GM18867 (cell line): ENCODE results near the gene CALD1.

ENCODE experiments used
- ATAC-seq: cut with Tn5 transposase; IDR thresholded peaks from one replicate; pipeline ENCODE4 v1.9.1; 2021; ENCODE audit warnings: mild to moderate bottlenecking, moderate library complexity; ENCODE audit not compliant: unreplicated experiment

Gene CALD1

DNA sequence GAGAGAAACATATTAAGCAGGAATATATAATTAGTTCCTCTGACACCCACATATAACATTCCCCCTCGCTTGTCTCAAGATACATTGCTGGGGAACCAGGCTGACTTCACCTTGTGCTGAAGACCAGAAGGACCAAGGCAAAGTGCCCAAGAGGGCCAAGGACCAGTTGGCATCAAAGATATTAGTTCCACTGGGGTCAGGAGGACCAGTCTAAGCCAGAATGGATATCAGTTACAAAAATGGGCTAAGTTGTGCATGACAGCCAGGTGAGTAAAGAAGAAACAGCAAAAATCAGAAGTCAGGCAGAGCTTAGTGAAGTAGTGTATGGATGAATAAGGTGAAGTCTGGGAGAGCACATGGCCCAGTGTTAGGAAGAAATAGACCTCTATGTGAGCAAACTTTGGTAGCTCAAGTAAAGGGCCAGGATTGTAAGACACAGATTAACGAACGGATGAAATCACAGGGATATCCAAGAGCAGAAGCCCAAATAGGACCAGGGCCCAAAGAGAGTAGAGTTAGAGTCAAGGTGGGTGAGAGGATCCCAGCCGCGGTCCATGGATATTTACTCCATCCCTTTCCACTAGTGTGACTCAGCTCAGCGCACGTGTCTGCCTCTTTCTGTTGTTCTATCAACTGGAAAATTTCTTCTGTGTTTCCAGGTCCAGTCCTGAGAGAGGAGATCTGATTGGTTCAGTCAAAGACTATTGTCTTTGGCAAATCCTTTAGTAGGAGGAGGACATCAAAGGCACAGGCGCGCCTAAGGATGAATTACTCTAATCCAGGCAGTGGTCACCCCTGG is 5.0 kb downstream of the CALD1 start:
- no peak for ATAC-seq

DNA sequence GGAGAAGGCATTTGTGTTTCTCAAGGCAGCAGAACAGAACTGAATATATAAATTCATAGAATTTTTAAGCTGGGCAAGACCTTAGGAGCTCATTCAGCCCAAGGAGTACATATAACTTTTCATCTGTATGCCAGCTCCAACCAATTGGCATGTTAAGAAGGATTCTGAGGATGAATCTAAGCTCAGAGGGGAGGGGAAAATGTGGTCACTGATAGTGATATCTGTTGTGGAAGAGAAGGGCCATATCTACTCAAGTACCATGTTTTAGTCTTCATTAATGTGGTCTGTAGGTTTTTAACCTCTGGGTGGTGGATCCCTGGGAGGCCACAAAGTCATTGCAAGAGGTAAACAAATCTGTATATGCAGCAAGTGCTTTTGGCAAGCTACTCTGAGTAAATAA is 6.4 kb downstream of the CALD1 start:
- no peak for ATAC-seq

DNA sequence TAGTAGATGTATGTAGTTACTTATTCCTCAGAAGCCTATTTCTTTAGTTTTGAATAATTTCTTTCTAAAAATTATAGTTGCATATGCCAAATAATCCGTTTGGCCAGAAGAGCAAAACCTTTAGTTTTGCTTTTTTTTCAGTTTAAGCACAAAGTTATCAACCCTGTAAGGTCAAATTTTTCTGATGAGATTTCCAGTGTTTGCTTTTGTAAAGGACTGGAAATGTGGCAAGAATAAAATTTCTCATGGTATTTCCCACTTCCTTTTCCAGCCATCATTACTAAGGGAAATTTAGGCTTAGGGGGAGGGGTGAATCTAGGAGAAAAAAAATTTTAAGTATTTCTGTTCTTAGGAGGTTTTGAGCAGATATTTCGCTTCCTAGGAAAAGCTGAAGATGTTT is 7.6 kb downstream of the CALD1 start:
- no peak for ATAC-seq

DNA sequence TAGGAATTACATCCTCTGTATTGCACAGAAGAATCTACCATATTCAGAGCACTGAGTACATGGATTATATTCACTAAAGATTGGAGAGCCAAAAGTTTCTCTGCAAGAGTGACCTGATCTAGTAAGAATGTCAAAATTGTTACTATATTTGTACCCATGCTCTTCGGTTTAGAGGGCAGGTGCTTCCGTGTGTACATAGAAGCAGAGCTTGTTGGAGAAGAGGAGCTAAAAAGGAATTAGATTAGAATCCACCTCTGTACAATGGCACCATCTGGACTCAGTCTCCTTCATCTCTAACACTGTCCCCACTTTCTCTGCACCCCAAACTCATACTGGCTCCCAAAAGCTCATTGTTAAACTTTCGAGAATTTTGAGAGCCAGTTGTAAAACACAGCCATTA is 8.3 kb downstream of the CALD1 start:
- ATAC-seq, result no peak

DNA sequence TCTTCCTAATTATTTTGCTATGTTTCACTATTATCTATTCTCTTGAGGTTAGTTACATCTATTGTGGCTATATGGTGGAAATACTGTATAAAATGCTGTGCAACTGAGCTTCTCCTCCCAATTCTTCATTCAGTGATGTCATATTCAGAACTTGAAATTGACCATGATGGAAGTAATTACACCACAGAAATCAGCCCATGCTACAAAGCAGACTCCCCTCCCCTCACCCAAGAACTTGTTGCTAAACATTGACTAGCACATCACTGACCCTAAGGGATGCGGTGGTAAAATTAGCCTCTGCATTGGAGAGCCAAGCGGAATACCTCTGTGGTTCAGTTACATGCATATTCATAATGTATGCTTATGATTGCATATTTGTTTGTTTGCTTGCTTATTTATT is 8.8 kb downstream of the CALD1 start:
- no peak for ATAC-seq

DNA sequence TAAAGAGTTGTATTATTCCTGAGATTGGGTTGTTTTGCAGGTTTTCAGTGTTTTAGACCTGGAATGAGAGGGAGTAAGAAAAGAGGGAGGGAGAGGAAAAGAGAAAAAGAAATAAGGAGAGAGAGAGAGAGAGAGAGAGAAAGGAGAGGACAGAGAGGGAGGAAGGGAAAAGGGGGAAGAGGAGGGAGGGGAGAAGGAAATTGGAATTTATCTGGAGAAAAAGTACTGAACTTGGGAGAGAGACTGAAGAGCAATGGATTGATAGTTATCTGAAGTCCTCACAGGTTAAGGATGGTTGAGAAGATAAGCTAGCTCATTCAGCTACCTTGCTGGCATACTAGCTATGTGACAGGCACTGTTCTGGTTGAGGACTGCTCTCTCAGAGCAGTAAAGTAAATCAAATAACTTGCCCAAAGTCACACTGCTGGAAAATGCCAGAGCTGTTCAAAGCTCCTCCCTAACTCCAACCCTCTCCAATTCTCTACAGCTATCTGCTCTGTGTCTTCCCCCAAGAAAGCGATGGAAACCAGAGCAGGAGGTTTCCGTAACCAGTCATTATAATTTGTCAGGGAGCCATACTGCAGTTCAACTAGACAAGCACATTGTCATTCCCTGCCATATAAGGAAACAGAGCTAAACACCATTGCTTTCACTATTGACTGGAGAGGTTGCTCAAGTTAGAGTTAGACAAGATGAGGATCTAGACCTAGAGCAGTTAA is 10.7 kb downstream of the CALD1 start:
- no peak for ATAC-seq

DNA sequence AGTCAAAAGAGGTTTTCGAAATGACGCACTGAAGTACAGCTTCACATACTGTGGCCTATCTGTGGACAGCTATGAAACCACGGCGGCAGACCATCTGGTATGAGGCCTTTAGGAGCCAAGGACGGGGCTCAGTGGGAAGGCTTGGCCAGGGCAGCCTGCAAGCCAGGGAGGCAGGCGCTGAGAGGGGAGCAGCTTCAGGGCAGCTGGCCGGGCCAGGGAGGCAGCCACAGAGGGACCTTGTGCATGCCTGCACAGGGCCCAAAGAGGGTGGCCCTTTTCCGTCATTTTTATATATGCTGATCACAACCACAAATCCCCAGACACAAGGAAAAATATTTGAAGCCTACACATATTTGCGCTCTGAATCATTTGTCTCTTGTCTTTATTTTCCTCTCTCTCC is 13.5 kb downstream of the CALD1 start:
- no peak for ATAC-seq

DNA sequence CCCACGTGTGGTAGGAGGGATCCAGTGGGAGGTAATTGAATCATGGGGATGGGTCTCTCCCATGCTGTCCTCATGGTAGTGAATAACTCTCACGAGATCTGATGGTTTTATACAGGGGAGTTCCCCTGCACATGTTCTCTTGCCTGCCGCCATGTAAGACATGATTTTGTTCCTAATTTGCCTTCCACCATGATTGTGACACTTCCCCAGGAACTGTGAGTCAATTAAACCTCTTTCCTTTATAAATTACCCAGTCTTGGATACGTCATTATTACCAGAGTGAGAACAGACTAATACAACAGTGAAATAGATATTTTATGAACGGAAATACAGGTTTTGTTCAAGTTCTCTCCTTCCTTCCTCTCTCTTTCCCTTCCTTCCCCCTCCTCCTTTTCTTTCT is 15.8 kb downstream of the CALD1 start:
- ATAC-seq, result no peak

DNA sequence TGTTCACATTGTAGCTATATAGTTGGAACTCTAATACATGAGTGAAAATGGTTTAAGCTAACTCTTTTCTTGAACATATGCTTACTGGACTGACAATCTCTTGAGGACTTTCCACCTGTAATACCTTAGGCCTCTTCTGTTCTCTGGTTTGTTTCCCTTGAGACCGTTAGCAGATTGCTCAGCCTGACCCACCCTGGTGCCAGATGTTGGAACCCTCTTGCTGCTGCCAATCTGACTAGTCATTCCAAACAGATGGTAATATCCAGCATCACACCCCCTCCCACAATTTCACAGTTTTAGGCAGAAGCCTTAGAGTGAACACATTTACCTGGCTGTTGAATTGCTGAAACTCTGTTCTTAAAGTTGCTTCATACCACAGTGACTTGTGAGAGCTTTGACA is 18.7 kb downstream of the CALD1 start:
- ATAC-seq, result no peak

DNA sequence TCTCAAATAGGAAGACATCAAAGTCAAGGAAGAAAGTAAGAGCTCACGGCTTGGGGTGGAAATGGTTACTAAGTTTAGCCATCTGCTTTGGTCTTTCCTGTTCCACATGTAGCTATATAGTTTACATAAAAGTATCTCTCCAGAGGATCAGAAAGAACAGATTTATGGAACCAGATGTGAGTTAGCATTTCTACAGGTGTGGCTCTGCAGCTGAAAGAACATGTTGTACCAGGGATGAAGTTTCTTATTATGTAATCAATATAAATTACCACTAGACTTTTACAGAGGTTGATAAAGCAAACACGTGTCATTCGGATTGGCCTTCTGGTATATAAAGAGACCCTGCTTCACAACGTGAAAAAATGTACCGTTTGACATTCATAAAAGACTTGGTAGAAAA is 19.9 kb downstream of the CALD1 start:
- ATAC-seq, result no peak

DNA sequence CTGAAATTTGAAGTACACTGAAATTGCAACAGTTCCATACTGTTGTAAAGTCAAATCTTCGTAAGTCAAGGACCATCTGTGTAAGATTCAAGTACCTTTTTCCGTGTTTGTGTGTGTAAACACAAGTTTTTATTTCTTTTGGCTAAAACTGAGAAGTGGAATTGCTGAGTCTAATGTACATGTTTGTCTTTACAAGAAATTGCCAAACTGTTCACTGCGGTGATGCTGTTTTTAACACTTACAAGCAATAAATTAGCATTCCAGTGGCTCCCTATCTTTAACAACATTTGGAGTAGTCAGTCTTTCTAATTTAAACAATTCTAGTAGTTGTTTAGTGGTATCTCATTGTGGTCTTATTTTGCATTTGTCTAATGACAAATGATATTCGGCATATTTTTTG is 23.3 kb downstream of the CALD1 start:
- no peak for ATAC-seq

DNA sequence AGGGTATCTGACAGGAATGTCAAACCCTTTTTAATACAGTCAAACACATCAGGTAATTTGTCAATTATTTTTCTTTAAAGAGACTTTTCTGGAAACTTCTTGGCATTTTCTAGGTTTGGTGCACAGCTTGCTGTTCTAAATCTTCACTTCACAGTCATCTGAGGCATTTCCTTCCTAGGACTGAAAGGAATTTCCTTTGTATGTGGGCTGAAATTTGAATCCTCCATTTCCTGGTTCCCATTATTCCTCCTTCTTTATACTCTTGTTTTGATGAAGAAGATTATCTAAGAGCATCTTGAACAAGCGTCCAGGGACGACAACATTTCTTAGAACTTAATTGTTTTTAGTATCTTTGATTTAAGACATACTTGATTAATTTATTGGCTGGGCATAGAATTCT is 24.9 kb downstream of the CALD1 start:
- ATAC-seq, result no peak

DNA sequence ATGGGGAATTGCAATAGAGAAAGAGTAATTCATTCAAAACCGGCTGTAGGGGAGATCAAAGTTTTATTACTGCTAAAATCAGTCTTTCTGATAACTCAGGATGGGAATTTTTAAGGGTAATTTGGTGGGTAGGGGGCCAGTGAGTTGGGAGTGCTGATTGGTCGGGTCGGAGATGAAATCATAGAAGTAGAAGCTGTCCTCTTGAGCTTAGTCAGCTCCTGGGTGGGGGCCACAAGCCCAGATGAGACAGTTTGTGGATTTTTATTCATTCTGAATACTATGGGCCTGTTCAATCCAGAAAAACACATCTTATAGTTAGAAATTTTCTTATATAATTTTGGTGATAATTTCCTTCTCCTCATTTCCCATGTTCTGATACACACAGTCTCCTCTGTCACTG is 25.4 kb downstream of the CALD1 start:
- no peak for ATAC-seq

DNA sequence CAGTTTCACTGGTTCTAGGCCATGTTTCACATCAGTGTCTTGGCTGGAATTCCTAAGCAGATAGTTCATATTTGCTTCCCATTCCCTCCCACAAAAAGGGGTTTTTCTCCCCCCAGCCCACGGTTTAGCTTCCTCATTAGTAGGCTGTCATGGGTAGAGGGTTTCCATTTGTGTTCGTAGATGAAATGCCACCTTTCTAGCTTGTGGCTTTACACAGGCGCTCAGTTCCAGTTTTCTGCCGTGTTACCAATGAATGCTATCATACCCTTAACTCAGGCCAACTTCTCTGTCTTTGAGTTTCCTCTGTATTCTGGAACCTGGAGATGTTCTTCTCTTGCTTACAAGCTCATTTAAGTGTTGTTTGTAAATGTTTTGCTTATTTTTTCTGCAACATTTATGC is 26.8 kb downstream of the CALD1 start:
- ATAC-seq, result no peak

DNA sequence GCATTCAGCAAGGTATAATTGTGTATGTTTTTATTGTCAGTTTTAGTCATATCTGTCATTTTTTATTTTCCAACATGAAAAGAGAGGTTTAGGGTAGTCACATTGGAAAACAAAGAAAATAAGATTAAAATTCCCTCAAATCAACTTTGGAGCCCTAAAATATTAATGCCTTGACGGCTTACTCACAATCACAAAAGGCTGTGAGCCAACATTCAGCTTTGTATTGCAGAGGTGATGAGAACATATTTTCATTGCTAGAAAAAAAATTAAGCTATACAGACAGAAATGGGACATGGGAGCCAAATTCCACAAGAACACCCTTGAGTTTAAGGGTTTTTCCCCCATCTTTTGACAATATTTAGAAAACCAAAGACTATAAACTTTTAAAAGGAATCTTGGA is 30.2 kb downstream of the CALD1 start:
- no peak for ATAC-seq

DNA sequence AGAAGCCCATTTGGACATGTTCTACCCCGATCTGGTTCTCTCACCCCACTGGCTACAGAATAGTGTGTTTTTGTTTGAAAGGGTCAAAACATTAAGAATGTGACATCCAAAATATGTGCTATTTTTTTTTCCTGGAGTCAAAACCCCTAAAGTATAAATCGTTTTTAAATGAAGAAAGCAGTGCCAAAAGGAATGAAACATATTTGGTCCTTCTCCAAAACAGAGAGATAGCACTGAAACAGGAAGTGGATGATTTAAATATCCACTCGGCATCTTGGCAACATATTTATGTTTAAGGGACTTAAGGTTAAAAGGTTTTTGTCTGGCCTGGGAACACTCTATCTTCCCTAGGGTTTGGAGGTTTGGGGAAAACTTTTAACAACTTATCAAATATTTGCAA is 32.3 kb downstream of the CALD1 start:
- ATAC-seq, result no peak

DNA sequence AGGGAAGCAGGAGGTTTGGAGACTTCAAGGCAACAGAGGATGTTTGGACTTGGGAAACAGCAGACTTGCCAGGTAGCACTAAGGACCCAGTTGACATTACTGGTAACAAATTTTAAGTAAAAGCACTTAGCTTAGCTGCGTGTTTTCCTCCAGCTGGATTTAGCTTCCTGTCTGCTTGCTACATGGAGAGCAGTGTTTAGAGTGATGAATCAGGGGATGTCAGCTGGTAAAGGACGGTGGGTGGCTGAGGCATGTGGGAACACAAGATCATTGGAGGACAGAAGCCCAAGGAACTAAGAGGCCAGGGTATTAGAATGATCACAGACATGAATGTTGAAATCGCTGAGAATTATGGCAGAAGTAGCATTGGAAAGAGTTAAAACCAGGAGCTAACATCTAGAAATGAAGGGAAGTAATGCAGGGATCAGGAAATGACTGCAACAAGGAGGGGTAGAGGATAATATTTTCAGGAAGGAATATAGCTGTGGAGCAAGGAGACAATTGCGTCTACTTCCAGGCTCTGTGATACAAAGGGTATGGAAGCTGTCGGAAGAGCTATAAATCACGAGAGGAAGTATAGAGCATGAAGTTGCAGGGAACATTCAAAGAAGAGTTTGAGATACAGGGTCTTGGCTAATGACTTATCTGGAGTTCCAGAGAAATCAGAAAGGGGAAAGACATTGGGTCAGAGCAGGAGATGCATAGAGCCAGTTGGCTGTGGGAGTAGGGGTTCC is 34.4 kb downstream of the CALD1 start:
- ATAC-seq, result no peak

DNA sequence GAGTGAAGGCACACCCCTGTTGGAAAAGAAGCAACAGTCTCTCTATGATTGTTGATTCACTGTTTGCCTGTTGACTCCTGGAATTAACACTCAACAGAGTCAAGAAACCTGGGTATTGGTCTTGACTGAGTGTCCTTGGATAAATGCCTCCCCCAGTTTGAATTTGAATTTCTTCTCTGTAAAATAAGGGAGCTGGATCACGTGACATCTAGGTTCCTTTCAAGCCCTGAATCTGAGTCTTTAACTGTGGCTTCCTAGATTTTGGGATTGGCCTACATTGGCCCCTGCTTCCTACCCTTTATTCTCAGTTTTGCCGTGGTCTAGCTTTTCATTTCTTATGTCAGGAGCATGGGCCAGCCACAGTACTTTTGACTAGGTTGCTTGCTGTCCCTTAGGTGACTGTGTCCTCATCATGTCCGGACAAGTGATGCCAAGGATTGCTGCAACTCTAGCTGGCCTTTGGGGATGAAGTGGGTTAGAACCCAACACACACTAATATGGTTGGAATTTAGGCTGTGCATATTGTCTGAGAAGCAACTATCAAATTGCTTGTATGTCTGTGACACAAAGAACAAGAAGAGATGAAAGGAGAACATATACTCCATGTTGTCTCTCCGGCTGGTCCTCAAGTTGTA is 35.4 kb downstream of the CALD1 start:
- no peak for ATAC-seq

DNA sequence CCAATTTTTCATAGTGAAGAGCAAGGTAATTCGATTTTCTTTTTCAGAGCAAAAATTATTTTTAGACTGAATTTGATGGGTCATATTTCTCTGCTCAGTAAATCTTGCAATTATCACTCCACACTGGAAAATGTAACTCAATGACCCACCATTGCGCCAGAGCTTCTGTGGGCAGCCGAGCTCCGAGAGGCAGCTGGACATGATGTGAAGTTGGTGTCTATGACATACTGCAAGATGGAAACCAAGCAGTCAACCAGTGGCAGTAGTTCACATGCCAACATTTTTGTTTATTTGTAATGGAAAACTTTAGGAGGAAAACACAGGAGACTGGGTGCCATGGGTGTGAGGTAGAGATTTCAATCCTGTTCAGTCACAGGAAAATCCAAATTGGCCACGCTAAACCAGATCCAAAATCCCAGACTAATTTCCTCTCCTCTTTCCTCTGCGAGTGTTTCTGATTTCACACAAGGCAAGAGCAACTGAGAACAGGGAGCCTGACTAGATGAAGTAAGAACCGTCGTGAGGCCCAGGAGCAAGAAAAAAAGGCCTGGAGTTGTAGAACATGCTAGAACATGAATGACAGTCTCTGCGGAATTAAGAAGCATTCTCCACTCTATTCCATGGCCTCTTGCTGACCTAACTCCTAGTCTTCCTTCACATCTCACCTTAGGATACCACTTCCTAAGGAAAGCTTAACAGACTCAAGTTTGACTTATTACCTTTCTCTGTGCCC is 39.3 kb downstream of the CALD1 start:
- ATAC-seq, result no peak

DNA sequence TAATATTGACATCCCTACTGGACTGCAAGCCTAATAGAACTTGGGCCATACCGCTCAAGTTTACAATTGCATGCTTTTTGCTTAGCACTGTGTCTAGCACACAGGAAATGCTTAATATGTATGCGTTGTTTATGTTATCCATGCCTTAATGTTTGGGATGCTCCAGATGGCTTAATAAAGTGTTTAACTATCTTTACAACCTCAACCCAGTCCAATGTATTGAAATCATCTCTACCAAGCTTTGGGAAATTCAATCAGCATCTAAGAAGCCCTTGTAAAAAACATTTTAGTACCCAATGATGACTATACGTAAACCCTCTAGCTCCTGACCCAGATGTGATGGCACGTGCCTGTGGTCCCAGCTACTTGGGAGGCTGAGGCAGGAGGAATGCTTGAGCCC is 40.0 kb downstream of the CALD1 start:
- no peak for ATAC-seq

DNA sequence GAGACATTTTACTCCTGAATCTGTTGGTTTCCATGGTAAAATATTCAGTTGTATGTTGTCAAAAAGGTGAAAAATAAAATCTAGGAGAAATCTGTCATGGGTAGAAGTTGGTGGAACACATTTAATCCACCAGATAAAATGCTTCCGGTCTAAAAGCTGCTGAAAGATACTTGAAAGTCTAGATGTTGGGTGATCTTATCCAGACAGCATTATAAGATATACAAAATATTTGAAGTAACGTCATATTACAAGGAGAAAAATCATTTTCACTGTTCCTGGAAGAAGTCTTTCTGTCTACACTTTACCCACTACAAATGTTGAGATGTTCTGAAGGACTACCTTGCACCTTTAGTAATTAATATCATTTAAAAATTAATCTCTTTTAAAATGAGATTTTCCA is 40.9 kb downstream of the CALD1 start:
- no peak for ATAC-seq
